Astrocyte of the cerebellum (primary cell): ENCODE data around the gene C1orf167.

ENCODE experiments used
- DNase-seq: peaks from one replicate; pipeline ENCODE4 v3.0.0-alpha.2; 2011; ENCODE audit warnings: low read depth
- H3K4me3 ChIP-seq: 2 replicates; pipeline ENCODE4 v1.5.1; 2011; ENCODE audit warnings: mild to moderate bottlenecking, low read depth, low read length, moderate library complexity
- CTCF ChIP-seq: IDR thresholded peaks from 2 replicates; pipeline ENCODE4 v1.5.1; 2012; ENCODE audit warnings: low read length, low read depth, moderate library complexity, mild to moderate bottlenecking; ENCODE audit errors: missing control alignments
- in situ Hi-C: cut with HindIII; loops from 2 replicates; pipeline ENCODE4 v1.10.0; 2017; ENCODE audit warnings: low sequenced_read_pairs

The C1orf167 gene

GRCh38 chr1:11767922-11768704 lies 6.1 kb downstream of the C1orf167 start:
- DNase-seq = no peak
- no peak for TF ChIP-seq CTCF
- in situ Hi-C loops = no loop called here

GRCh38 chr1:11768821-11769220 lies 6.8 kb downstream of the C1orf167 start:
- in situ Hi-C loops = no loop called here
- H3K4me3 ChIP-seq = no peak overlapping the region
- DNase-seq = no peak
- no peak for TF ChIP-seq CTCF

More at GRCh38 chr1:11767922-11768704, 6.1 kb downstream of the C1orf167 start:
- no peak overlapping the region for H3K4me3 ChIP-seq

- TF ChIP-seq CTCF = no peak
- no peak for DNase-seq
- no peak overlapping the region for H3K4me3 ChIP-seq
- in situ Hi-C loops = no loop called here
Observed at GRCh38 chr1:11769274-11769673, 7.3 kb downstream of the C1orf167 start.

GRCh38 chr1:11770011-11770410 lies 8.0 kb downstream of the C1orf167 start:
- no peak overlapping the region for H3K4me3 ChIP-seq
- no peak for TF ChIP-seq CTCF
- DNase-seq = no peak
- in situ Hi-C loops = loop anchor here (5.0 kb wide), 2 partner anchors 53 to 97 kb away; no protein-coding TSS in a partner anchor

GRCh38 chr1:11771481-11772043 lies 9.6 kb downstream of the C1orf167 start:
- no peak for TF ChIP-seq CTCF
- in situ Hi-C loops = loop anchor here (5.0 kb wide), 2 partner anchors 54 to 96 kb away; no protein-coding TSS in a partner anchor
- no peak for DNase-seq

GRCh38 chr1:11772458-11772857 lies 10.5 kb downstream of the C1orf167 start:
- no peak overlapping the region for H3K4me3 ChIP-seq
- no peak for TF ChIP-seq CTCF
- no peak for DNase-seq
- in situ Hi-C loops = loop anchor here (5.0 kb wide), 2 partner anchors 55 to 95 kb away; no protein-coding TSS in a partner anchor

More at GRCh38 chr1:11771481-11772043, 9.6 kb downstream of the C1orf167 start:
- H3K4me3 ChIP-seq = no peak overlapping the region
